MM.1S (cell line): Measurements from ENCODE around the gene ENPP4.
"Not testable (repeated sequence)": the region's sequence is repeated elsewhere in the genome, so short reads cannot be mapped to it uniquely, and the experiment has no call there.

ENCODE experiments used
- DNase-seq: peaks from one replicate; pipeline ENCODE4 v3.0.0-alpha.2; 2015
- H2AFZ ChIP-seq: fragments of 300-600 bp; sonication (generic); 2 replicates; pipeline ENCODE4 v1.6.0; 2016; ENCODE audit warnings: antibody characterized with exemption, low read length
- H3F3A ChIP-seq: fragments of 300-600 bp; sonication (generic); 2 replicates; pipeline ENCODE4 v1.6.1; 2016; ENCODE audit warnings: mild to moderate bottlenecking, antibody characterized with exemption, low read length, moderate library complexity, mixed read lengths; ENCODE audit not compliant: insufficient read depth
- H3K27ac ChIP-seq: fragments of 300-600 bp; sonication (generic); 2 replicates; pipeline ENCODE4 v1.5.1; 2016; ENCODE audit warnings: mild to moderate bottlenecking, low read length
- H3K27me3 ChIP-seq: fragments of 300-600 bp; sonication (generic); replicated peaks from 2 replicates; pipeline ENCODE4 v1.6.0; 2016; ENCODE audit warnings: low read length; ENCODE audit not compliant: insufficient read depth
- H3K36me3 ChIP-seq: fragments of 300-600 bp; sonication (generic); replicated peaks from 2 replicates; pipeline ENCODE4 v1.6.1; 2016; ENCODE audit warnings: mild to moderate bottlenecking, low read length, mixed read lengths; ENCODE audit not compliant: insufficient read depth
- H3K4me1 ChIP-seq: fragments of 300-600 bp; sonication (generic); 2 replicates; pipeline ENCODE4 v1.6.1; 2016; ENCODE audit warnings: low read length, mixed read lengths
- H3K4me2 ChIP-seq: fragments of 300-600 bp; sonication (generic); 2 replicates; pipeline ENCODE4 v1.6.0; 2016; ENCODE audit warnings: low read depth, low read length
- H3K4me3 ChIP-seq: fragments of 300-600 bp; sonication (generic); 2 replicates; pipeline ENCODE4 v1.5.1; 2016; ENCODE audit warnings: low read length, mixed read lengths
- H3K79me2 ChIP-seq: fragments of 300-600 bp; sonication (generic); 2 replicates; pipeline ENCODE4 v1.6.1; 2016; ENCODE audit warnings: mixed run types, low read length, mixed read lengths
- H3K9ac ChIP-seq: fragments of 300-600 bp; sonication (generic); 2 replicates; pipeline ENCODE4 v1.6.1; 2016; ENCODE audit warnings: low read length, mixed read lengths
- H3K9me2 ChIP-seq: fragments of 300-600 bp; sonication (generic); replicated peaks from 2 replicates; pipeline ENCODE4 v1.6.1; 2016; ENCODE audit warnings: mild to moderate bottlenecking, low read length, mixed read lengths; ENCODE audit not compliant: insufficient read depth
- H3K9me3 ChIP-seq: fragments of 300-600 bp; sonication (generic); replicated peaks from 2 replicates; pipeline ENCODE4 v1.6.1; 2016; ENCODE audit warnings: mild to moderate bottlenecking, low read length, mixed read lengths; ENCODE audit not compliant: insufficient read depth
- H4K20me1 ChIP-seq: fragments of 300-600 bp; sonication (generic); 2 replicates; pipeline ENCODE4 v1.6.1; 2016; ENCODE audit warnings: mild to moderate bottlenecking, low read length, moderate library complexity, mixed read lengths; ENCODE audit not compliant: insufficient read depth
- CTCF ChIP-seq: fragments of 300-600 bp; sonication (generic); IDR thresholded peaks from 2 replicates; pipeline ENCODE4 v1.5.1; 2016; ENCODE audit warnings: antibody characterized with exemption, low read length, mixed read lengths
- EZH2 ChIP-seq: fragments of 300-600 bp; sonication (generic); optimal IDR thresholded peaks from 2 replicates; pipeline ENCODE3; 2017; ENCODE audit warnings: low read depth, mild to moderate bottlenecking, antibody characterized with exemption, low read length, mixed read lengths
- EZH2phosphoT487 ChIP-seq: fragments of 300-600 bp; sonication (generic); IDR thresholded peaks from 2 replicates; pipeline ENCODE4 v1.6.1; 2018; ENCODE audit warnings: antibody characterized with exemption, low read length

The ENPP4 gene

GRCh38 chr6:46130666-46131065 is 877 bp downstream of the ENPP4 start:
- no peak for DNase-seq
- no peak for TF ChIP-seq EZH2phosphoT487
- TF ChIP-seq EZH2, result no peak
- no peak for TF ChIP-seq CTCF
- peaks cover 6% of the 10 kb centered on the region; the same call in 1 of the 2 replicates for H3K79me2 ChIP-seq
- H3K4me2 ChIP-seq, result peak overlapping the region; percentile 54
- H3K9me2 ChIP-seq, result no peaks in the 10 kb centered on the region
- no peaks in the 10 kb centered on the region for H4K20me1 ChIP-seq
- peak overlapping the region; percentile 100 for H2AFZ ChIP-seq
- peak overlapping the region; percentile 71 for H3K4me3 ChIP-seq
- no peaks in the 10 kb centered on the region for H3F3A ChIP-seq
- H3K36me3 ChIP-seq, result no peaks in the 10 kb centered on the region
- H3K27ac ChIP-seq, result no peak overlapping the region
- H3K27me3 ChIP-seq, result no peaks in the 10 kb centered on the region
- peak overlapping the region; percentile 77; the same call in 1 of the 2 replicates for H3K9ac ChIP-seq
- H3K9me3 ChIP-seq, result no peaks in the 10 kb centered on the region
- peaks cover 7% of the 10 kb centered on the region; the same call in 1 of the 2 replicates for H3K4me1 ChIP-seq

- H3K4me1 ChIP-seq, H3K36me3 ChIP-seq: not testable (repeated sequence)
Observed at GRCh38 chr6:46131291-46131690, 1.5 kb downstream of the ENPP4 start.

GRCh38 chr6:46134216-46134615 is 4.4 kb downstream of the ENPP4 start:
- H3K4me2 ChIP-seq, result no peak overlapping the region
- no peak overlapping the region for H3K4me3 ChIP-seq
- H4K20me1 ChIP-seq, result no peaks in the 10 kb centered on the region
- H3K4me1 ChIP-seq, result no peaks in the 10 kb centered on the region
- DNase-seq, result no peak
- no peaks in the 10 kb centered on the region for H3K36me3 ChIP-seq
- no peak overlapping the region for H3K27ac ChIP-seq
- H3F3A ChIP-seq, result no peaks in the 10 kb centered on the region
- no peak for TF ChIP-seq EZH2phosphoT487
- TF ChIP-seq EZH2, result no peak
- TF ChIP-seq CTCF, result no peak
- no peak overlapping the region for H3K9ac ChIP-seq
- H3K79me2 ChIP-seq, result peaks cover 14% of the 10 kb centered on the region
- no peaks in the 10 kb centered on the region for H3K27me3 ChIP-seq
- H3K9me3 ChIP-seq, result no peaks in the 10 kb centered on the region
- no peak overlapping the region for H2AFZ ChIP-seq
- H3K9me2 ChIP-seq, result no peaks in the 10 kb centered on the region

More at GRCh38 chr6:46131291-46131690, 1.5 kb downstream of the ENPP4 start:
- H3K27ac ChIP-seq, H3K27me3 ChIP-seq, H3K9me3 ChIP-seq, H3K4me2 ChIP-seq, H2AFZ ChIP-seq, H3K79me2 ChIP-seq, H4K20me1 ChIP-seq, H3K9ac ChIP-seq, H3K4me3 ChIP-seq, H3K9me2 ChIP-seq, DNase-seq, H3F3A ChIP-seq: not testable (repeated sequence)

- Histone ChIP-seq H3K27me3 (no peaks in the 10 kb centered on the region), H3K79me2 (peaks cover 14% of the 10 kb centered on the region), H3K9ac (no peak overlapping the region), H4K20me1 (no peaks in the 10 kb centered on the region), H3K27ac (no peak overlapping the region), H3K9me3 (no peaks in the 10 kb centered on the region), H3K4me1 (no peaks in the 10 kb centered on the region), H3K36me3 (no peaks in the 10 kb centered on the region), H3K4me2 (no peak overlapping the region), H3F3A (no peaks in the 10 kb centered on the region), H3K9me2 (no peaks in the 10 kb centered on the region), H2AFZ (no peak overlapping the region), H3K4me3 (no peak overlapping the region)
- no peak for TF ChIP-seq EZH2
- no peak for TF ChIP-seq EZH2phosphoT487
- TF ChIP-seq CTCF, result no peak
- no peak for DNase-seq
Observed at GRCh38 chr6:46135176-46135575, 5.4 kb downstream of the ENPP4 start.
